SJSA1 (cell line): Measurements from ENCODE around the gene ARCN1. TPM values are rescaled to one million over a fixed set of nuclear protein-coding genes. Genes with fewer than 3 reads are reported as not detected.
"Not testable (repeated sequence)": the region's sequence is repeated elsewhere in the genome, so short reads cannot be mapped to it uniquely, and the experiment has no call there.

ENCODE experiments used
- DNase-seq, 2 experiments: peaks; one replicate each; pipeline ENCODE4 v3.0.0-alpha.2; 2015 to 2020; ENCODE audit warnings: low spot score in 2 of 2, low read depth in 1 of 2
- H3K27ac ChIP-seq: fragments of 250-450 bp; sonication (Bioruptor Pico); 2 replicates; pipeline ENCODE4 v1.5.1; 2020; ENCODE audit warnings: mild to moderate bottlenecking, moderate library complexity
- H3K27me3 ChIP-seq: fragments of 250-450 bp; sonication (Bioruptor Pico); replicated peaks from 2 replicates; pipeline ENCODE4 v1.5.1; 2020; ENCODE audit warnings: mild to moderate bottlenecking, moderate library complexity
- H3K36me3 ChIP-seq: fragments of 250-450 bp; sonication (Bioruptor Pico); 2 replicates; pipeline ENCODE4 v1.5.1; 2020; ENCODE audit warnings: mild to moderate bottlenecking
- H3K4me1 ChIP-seq: fragments of 250-450 bp; sonication (Bioruptor Pico); replicated peaks from 2 replicates; pipeline ENCODE4 v1.6.1; 2021; ENCODE audit warnings: mild to moderate bottlenecking
- H3K4me3 ChIP-seq: fragments of 250-450 bp; sonication (Bioruptor Pico); 2 replicates; pipeline ENCODE4 v1.5.1; 2020; ENCODE audit warnings: mild to moderate bottlenecking
- H3K9me3 ChIP-seq: fragments of 250-450 bp; sonication (Bioruptor Pico); replicated peaks from 2 replicates; pipeline ENCODE4 v1.5.1; 2020; ENCODE audit warnings: mild to moderate bottlenecking
- total RNA-seq: library from RNA; depleted of rRNA; stranded (reverse); fragments of >200 nt; shearing (Covaris generic); gene quantifications from 2 replicates; pipeline ENCODE4 v1.2.3, GENCODE V29; 2014

Gene ARCN1
- total RNA-seq, 1 experiment from 2014 or later, result 102 TPM

GRCh38 chr11:118604566-118604965 lies 32.4 kb downstream of the ARCN1 start:
- no peak for DNase-seq
- no peak overlapping the region for H3K4me3 ChIP-seq
- H3K36me3 ChIP-seq, result peaks cover 20% of the 10 kb centered on the region
- no peak overlapping the region for H3K27ac ChIP-seq
- H3K9me3 ChIP-seq, result no peaks in the 10 kb centered on the region
- H3K4me1 ChIP-seq, result peaks cover 18% of the 10 kb centered on the region
- H3K27me3 ChIP-seq, result no peaks in the 10 kb centered on the region

- DNase-seq, result peak in 1 of 2 experiments; percentile 28
- Histone ChIP-seq H3K4me1 (peaks cover 18% of the 10 kb centered on the region), H3K9me3 (no peaks in the 10 kb centered on the region), H3K4me3 (no peak overlapping the region), H3K27ac (no peak overlapping the region), H3K36me3 (peaks cover 14% of the 10 kb centered on the region), H3K27me3 (no peaks in the 10 kb centered on the region)
These were observed 33.1 kb downstream of the ARCN1 start for GRCh38 chr11:118605116-118605867.

DNA sequence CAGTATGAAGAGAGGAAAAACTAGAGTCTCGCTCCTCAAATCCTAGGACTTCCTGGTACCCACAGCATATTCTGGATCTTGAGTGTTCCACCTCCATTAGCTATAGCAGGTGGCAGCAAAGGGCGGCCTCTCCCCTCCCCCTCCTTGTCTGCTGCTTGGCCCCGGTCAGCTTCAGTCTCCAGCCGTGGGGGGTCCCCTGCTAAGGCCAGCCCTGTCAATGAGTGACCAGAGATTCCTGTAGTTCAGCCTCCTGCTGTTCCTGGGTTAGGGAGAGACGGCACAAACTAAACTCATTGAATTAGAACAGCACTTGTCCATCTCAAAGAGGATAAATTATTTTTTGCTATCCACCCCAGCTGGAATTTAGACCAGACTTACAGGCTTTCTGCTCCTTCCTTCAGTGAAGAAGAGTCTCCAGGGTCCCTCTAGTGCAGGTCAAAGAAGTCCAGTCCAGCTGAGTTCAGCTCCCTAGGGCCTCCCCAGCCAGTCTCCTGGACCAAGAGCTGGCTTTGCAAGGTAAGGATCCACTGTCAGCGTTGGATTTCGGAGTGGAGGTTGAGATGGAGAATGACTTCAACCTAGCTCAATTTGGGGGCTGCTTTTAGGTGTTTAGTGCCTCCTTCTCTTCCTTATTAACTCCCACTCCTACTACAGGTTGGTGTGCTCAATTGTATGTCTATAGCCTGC lies 34.1 kb downstream of the ARCN1 start:
- Histone ChIP-seq H3K36me3 (peaks cover 9% of the 10 kb centered on the region), H3K4me3 (no peak overlapping the region), H3K9me3 (no peaks in the 10 kb centered on the region), H3K27me3 (no peaks in the 10 kb centered on the region), H3K4me1 (peaks cover 18% of the 10 kb centered on the region), H3K27ac (no peak overlapping the region)
- no peak for DNase-seq

GRCh38 chr11:118606844-118607228 lies 34.6 kb downstream of the ARCN1 start:
- Histone ChIP-seq H3K4me1 (peaks cover 18% of the 10 kb centered on the region), H3K27me3 (no peaks in the 10 kb centered on the region), H3K27ac (no peak overlapping the region), H3K36me3 (peaks cover 3% of the 10 kb centered on the region), H3K9me3 (no peaks in the 10 kb centered on the region), H3K4me3 (no peak overlapping the region)
- DNase-seq, result no peak

DNA sequence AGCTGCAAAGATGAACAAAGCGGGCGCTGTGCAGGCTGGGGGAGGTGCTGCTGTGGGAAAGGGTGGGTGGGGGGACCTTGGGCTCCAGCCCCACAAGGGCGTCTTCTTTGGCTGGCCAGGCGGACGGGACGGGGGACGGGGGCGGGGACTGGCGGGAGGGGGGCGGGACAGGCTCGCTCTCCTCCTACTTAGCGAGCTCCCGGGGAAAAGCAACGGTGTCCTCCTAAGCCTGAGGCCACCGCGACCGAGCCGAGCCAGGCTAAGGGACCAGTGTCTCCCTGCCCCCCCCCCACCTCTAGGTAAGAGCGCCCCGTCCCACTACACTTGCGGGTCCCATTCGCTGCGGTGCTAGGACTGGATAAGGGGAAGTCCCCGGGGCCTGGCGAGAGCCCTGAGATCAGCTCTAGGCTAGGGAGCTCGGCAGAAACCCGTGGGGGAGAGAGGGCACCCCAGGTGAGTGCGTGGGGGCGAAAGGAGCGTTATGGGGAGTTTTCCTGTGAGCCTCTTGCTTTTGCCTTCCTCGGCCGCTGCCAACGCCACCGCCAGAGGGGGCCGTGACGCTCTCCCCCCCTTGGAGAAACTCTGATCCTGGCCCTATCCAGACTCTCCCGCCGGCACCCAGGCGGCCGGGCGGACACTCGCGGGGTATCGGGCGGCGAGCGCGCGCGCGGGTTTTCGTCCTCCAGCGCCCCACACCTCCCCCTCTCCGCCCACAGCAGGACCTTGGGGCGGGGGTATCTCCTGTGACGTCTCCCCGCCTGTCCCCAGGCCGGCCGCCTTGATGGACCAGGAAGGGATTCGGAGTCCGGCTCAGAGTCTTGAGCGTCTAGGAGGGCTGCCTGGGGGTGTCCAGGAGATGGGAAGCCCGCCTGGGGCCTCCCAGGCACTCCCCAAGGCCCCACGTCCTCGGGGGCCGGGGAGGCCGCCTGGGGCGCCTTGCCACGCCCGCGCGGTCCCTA lies 35.5 kb downstream of the ARCN1 start, which contains the start of gene PHLDB1:
TSS of gene PHLDB1 (plus strand) at position 215 of the 959 bp plus-strand sequence. CDS start 6,222 bp downstream, outside the sequence.
- no peaks in the 10 kb centered on the region for H3K9me3 ChIP-seq
- H3K4me3 ChIP-seq, result peak within 1 kb of the TSS; percentile 68
- H3K4me1 ChIP-seq, result peaks cover 22% of the 10 kb centered on the region
- H3K36me3 ChIP-seq, result no peaks in the 10 kb centered on the region; the same call in 1 of the 2 replicates
- peak within 1 kb of the TSS; percentile 95 for H3K27ac ChIP-seq
- DNase-seq, result peak; percentile 68 to 75
- no peaks in the 10 kb centered on the region for H3K27me3 ChIP-seq

GRCh38 chr11:118608360-118609227 lies 36.4 kb downstream of the ARCN1 start:
- no peaks in the 10 kb centered on the region for H3K27me3 ChIP-seq
- peak overlapping the region; percentile 95 for H3K27ac ChIP-seq
- H3K36me3 ChIP-seq, result no peaks in the 10 kb centered on the region; the same call in 1 of the 2 replicates
- peak overlapping the region; percentile 68 for H3K4me3 ChIP-seq
- DNase-seq, result peak; percentile 67 to 80
- H3K4me1 ChIP-seq, result peaks cover 22% of the 10 kb centered on the region
- H3K9me3 ChIP-seq, result no peaks in the 10 kb centered on the region

DNA sequence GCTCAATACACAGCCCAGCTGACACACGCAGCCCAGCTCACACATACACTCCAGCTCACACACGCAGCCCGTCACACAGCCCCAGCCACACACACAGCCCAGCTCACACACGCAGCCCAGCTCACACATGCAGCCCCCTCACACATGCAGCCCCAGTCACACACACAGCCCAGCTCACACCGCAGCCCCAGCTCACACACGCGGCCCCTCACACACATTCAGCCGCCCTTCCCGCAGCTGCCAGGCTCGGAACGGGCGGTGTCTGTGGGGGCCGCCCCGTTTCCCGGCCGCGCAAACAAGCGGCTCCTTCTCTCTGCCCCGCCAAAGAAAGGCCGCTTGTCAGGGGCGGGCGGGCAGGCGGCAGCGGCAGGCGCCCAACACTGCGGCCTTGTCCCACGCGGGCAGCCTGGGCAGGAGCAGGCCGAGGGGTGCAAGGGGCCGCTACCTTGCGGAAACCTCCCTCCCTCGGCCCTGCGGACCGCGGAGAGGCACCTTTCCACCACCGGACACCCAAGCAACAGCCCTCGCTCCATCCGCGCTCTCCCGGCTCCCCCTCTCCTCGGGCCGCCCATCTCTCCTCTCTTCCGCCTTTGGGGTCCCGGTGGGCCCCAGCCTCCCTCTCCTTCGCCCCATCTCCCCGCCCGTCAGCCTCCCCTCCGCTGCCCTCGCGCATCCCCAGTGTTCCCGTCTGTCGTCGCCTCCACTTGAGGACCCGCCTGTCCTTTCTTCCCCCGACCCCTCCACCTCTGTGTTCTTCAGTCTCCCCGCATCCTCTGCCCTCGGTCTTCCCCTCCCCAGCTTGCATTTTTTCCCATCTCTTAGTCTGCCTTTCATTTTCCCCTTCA lies 37.4 kb downstream of the ARCN1 start:
- Histone ChIP-seq H3K27me3 (no peaks in the 10 kb centered on the region), H3K27ac (no peak overlapping the region), H3K36me3 (peaks cover 3% of the 10 kb centered on the region), H3K4me3 (no peak overlapping the region), H3K9me3 (no peaks in the 10 kb centered on the region), H3K4me1 (peaks cover 24% of the 10 kb centered on the region)
- no peak for DNase-seq

GRCh38 chr11:118610225-118610772 lies 38.1 kb downstream of the ARCN1 start:
- Histone ChIP-seq H3K27me3 (no peaks in the 10 kb centered on the region), H3K4me3 (no peak overlapping the region), H3K36me3 (peaks cover 5% of the 10 kb centered on the region), H3K27ac (no peak overlapping the region), H3K4me1 (peaks cover 26% of the 10 kb centered on the region), H3K9me3 (no peaks in the 10 kb centered on the region)
- no peak for DNase-seq

- Histone ChIP-seq H3K9me3 (no peaks in the 10 kb centered on the region), H3K4me1 (peaks cover 28% of the 10 kb centered on the region), H3K27me3 (no peaks in the 10 kb centered on the region), H3K27ac (no peak overlapping the region), H3K36me3 (peaks cover 10% of the 10 kb centered on the region), H3K4me3 (no peak overlapping the region)
- no peak for DNase-seq
These were observed 38.7 kb downstream of the ARCN1 start for GRCh38 chr11:118610773-118611432.

DNA sequence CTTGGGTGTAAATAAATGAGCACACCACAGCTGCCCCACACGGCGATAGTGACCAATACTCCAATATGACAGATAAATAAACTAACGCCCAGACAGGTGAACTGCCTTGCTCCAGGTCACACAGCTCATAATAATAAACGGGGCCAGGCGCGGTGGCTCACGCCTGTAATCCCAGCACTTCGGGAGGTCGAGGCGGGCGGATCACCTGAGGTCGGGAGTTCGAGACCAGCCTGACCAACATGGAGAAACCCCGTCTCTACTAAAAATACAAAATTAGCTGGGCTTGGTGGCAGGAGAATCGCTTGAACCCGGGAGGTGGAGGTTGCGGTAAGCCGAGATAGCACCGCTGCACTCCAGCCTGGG lies 39.2 kb downstream of the ARCN1 start:
- H3K27ac ChIP-seq, H3K27me3 ChIP-seq, DNase-seq, H3K9me3 ChIP-seq, H3K4me3 ChIP-seq: not testable (repeated sequence)
- H3K4me1 ChIP-seq, result peaks cover 33% of the 10 kb centered on the region
- peaks cover 15% of the 10 kb centered on the region for H3K36me3 ChIP-seq

- DNase-seq, result no peak
- Histone ChIP-seq H3K27me3 (no peaks in the 10 kb centered on the region), H3K9me3 (no peaks in the 10 kb centered on the region), H3K36me3 (peaks cover 23% of the 10 kb centered on the region), H3K4me1 (peaks cover 41% of the 10 kb centered on the region), H3K4me3 (no peak overlapping the region), H3K27ac (no peak overlapping the region)
These were observed 40.2 kb downstream of the ARCN1 start for GRCh38 chr11:118612378-118612777.
